CD8-positive, alpha-beta memory T cell (primary cell): Measurements from ENCODE around the gene C1QTNF1. TPM values are rescaled to one million over a fixed set of nuclear protein-coding genes. Genes with fewer than 3 reads are reported as not detected.

Experiments
- CTCF ChIA-PET: fragments of 350-600 bp; sonication (Branson Sonifier 250); formaldehyde crosslinking; loops from one replicate; lab custom pipeline; 2021; ENCODE audit warnings: antibody characterized with exemption; lab: Charles Lee
- POLR2A ChIA-PET: fragments of 350-600 bp; sonication (Branson Sonifier 250); formaldehyde crosslinking; loops from one replicate; lab custom pipeline; 2021; ENCODE audit warnings: antibody characterized with exemption; lab: Charles Lee
- DNase-seq, 5 donors: peaks; one replicate each; pipeline versions ENCODE4 v3.0.0 to v3.0.0-alpha.2; 2020 to 2022; ENCODE audit warnings: mixed read lengths in 1 of 5
- H3K27ac ChIP-seq: one replicate; pipeline ENCODE4 v1.7.0; 2013; ENCODE audit warnings: low read depth, mild to moderate bottlenecking, low read length, moderate library complexity
- H3K27me3 ChIP-seq: 2 replicates; pipeline ENCODE4 v1.7.0; 2013; ENCODE audit warnings: low read length, mild to moderate bottlenecking; ENCODE audit not compliant: insufficient read depth, poor library complexity, severe bottlenecking
- H3K36me3 ChIP-seq: 2 replicates; pipeline ENCODE4 v1.7.0; 2013; ENCODE audit warnings: mild to moderate bottlenecking, low read length, moderate library complexity; ENCODE audit not compliant: insufficient read depth
- H3K4me1 ChIP-seq: 2 replicates; pipeline ENCODE4 v1.7.0; 2013; ENCODE audit warnings: mild to moderate bottlenecking, low read length, moderate library complexity; ENCODE audit not compliant: insufficient read depth
- H3K4me3 ChIP-seq: 2 replicates; pipeline ENCODE4 v1.7.0; 2013; ENCODE audit warnings: mild to moderate bottlenecking, low read length
- H3K9me3 ChIP-seq: 2 replicates; pipeline ENCODE4 v1.7.0; 2013; ENCODE audit warnings: mild to moderate bottlenecking, low read length
- H3K27ac Mint-ChIP-seq, 8 donors: one replicate each; pipeline ENCODE4 v1.8.0; 2020 to 2021; ENCODE audit warnings: mixed read lengths in 8 of 8, mild to moderate bottlenecking in 6 of 8, inconsistent platforms in 3 of 8, moderate library complexity in 3 of 8
- H3K27me3 Mint-ChIP-seq, 2 donors: one replicate each; pipeline ENCODE4 v1.8.0; 2020 to 2021; ENCODE audit warnings: mixed read lengths in 2 of 2, mild to moderate bottlenecking in 1 of 2, moderate library complexity in 1 of 2
- H3K36me3 Mint-ChIP-seq, 3 donors: one replicate each; pipeline ENCODE4 v1.8.0; 2020 to 2021; ENCODE audit warnings: mixed read lengths in 3 of 3, inconsistent platforms in 1 of 3, mild to moderate bottlenecking in 1 of 3
- H3K4me1 Mint-ChIP-seq, 3 donors: one replicate each; pipeline ENCODE4 v1.8.0; 2020 to 2021; ENCODE audit warnings: mixed read lengths in 3 of 3, inconsistent platforms in 1 of 3, mild to moderate bottlenecking in 1 of 3
- H3K4me3 Mint-ChIP-seq, 7 donors: one replicate each; pipeline ENCODE4 v1.8.0; 2020 to 2021; ENCODE audit warnings: mixed read lengths in 7 of 7, mild to moderate bottlenecking in 6 of 7, moderate library complexity in 4 of 7, inconsistent platforms in 2 of 7
- H3K9me3 Mint-ChIP-seq, 5 donors: one replicate each; pipeline ENCODE4 v1.8.0; 2020 to 2022; ENCODE audit warnings: mixed read lengths in 5 of 5, mild to moderate bottlenecking in 3 of 5, moderate library complexity in 2 of 5, inconsistent platforms in 1 of 5
- polyA plus RNA-seq: library from polyadenylated mRNA; unstranded; fragments of 300-500 nt; fragmentation: Illumina TruSeq; gene quantifications from one replicate; pipeline ENCODE4 v1.2.3, GENCODE V29; 2021
- total RNA-seq, 2 experiments: library from RNA; stranded (reverse); gene quantifications; one replicate each; pipeline ENCODE4 v1.2.3, GENCODE V29; 2021

The C1QTNF1 gene
- total and polyA plus RNA-seq, 3 experiments from 2014 or later, result 0.22 TPM; not detected in 2

- no peak overlapping the region for H3K4me3 Mint-ChIP-seq
- H3K27ac Mint-ChIP-seq, result peak overlapping the region in 2 of 8 donors; percentile 22 to 43
- peaks cover 0 to 88% (median 4%) of the 10 kb centered on the region in 3 donors for H3K36me3 Mint-ChIP-seq
- peaks cover 2 to 12% (median 7%) of the 10 kb centered on the region in 3 donors for H3K4me1 Mint-ChIP-seq
- peaks cover 21% of the 10 kb centered on the region for H3K36me3 ChIP-seq
- ChIA-PET POLR2A (no interaction called here), CTCF (interaction anchor here (0.8 to 1.8 kb wide), 3 partner anchors 16 to 47 kb away, joined by 3 to 5 read pairs (median 4); partner anchors contain the start of gene LGALS3BP)
- H3K4me3 ChIP-seq, result no peak overlapping the region
- no peaks in the 10 kb centered on the region for H3K27me3 ChIP-seq
- H3K27ac ChIP-seq, result no peak overlapping the region
- H3K9me3 Mint-ChIP-seq, result no peaks in the 10 kb centered on the region
- no peak for DNase-seq
- no peaks in the 10 kb centered on the region for H3K4me1 ChIP-seq
- no peaks in the 10 kb centered on the region for H3K27me3 Mint-ChIP-seq
- H3K9me3 ChIP-seq, result no peaks in the 10 kb centered on the region
These were observed 28.1 kb upstream of the C1QTNF1 start for GRCh38 chr17:78995761-78996451.

- Mint-ChIP-seq H3K9me3 (no peaks in the 10 kb centered on the region), H3K4me3 (no peak overlapping the region), H3K36me3 (peaks cover 0 to 88% (median 4%) of the 10 kb centered on the region in 3 donors), H3K27ac (peak overlapping the region in 1 of 8 donors; percentile 37), H3K27me3 (no peaks in the 10 kb centered on the region), H3K4me1 (peaks cover 4 to 18% (median 7%) of the 10 kb centered on the region in 3 donors)
- H3K9me3 ChIP-seq, result no peaks in the 10 kb centered on the region
- H3K36me3 ChIP-seq, result peaks cover 21% of the 10 kb centered on the region
- no peak for DNase-seq
- CTCF ChIA-PET, result interaction anchor here (1.8 kb wide), 1 partner anchor 17 kb away, joined by 5 read pairs; the partner anchor contains the start of gene LGALS3BP
- no peak overlapping the region for H3K4me3 ChIP-seq
- no peaks in the 10 kb centered on the region for H3K27me3 ChIP-seq
- H3K27ac ChIP-seq, result no peak overlapping the region
- POLR2A ChIA-PET, result no interaction called here
- no peaks in the 10 kb centered on the region for H3K4me1 ChIP-seq
These were observed 27.2 kb upstream of the C1QTNF1 start for GRCh38 chr17:78996781-78997201.

GRCh38 chr17:78997231-78997741 lies 26.7 kb upstream of the C1QTNF1 start:
- Mint-ChIP-seq H3K4me1 (peaks cover 6 to 23% (median 7%) of the 10 kb centered on the region in 3 donors), H3K27me3 (no peaks in the 10 kb centered on the region), H3K27ac (peak overlapping the region in 1 of 8 donors; percentile 52), H3K9me3 (no peaks in the 10 kb centered on the region), H3K4me3 (no peak overlapping the region), H3K36me3 (peaks cover 0 to 88% (median 6%) of the 10 kb centered on the region in 3 donors)
- ChIA-PET POLR2A (no interaction called here), CTCF (interaction anchor here (1.8 kb wide), 1 partner anchor 17 kb away, joined by 5 read pairs; the partner anchor contains the start of gene LGALS3BP)
- H3K36me3 ChIP-seq, result peaks cover 21% of the 10 kb centered on the region
- H3K4me3 ChIP-seq, result no peak overlapping the region
- H3K9me3 ChIP-seq, result no peaks in the 10 kb centered on the region
- H3K4me1 ChIP-seq, result no peaks in the 10 kb centered on the region
- no peaks in the 10 kb centered on the region for H3K27me3 ChIP-seq
- H3K27ac ChIP-seq, result no peak overlapping the region
- no peak for DNase-seq

GRCh38 chr17:78997881-78998280 lies 26.1 kb upstream of the C1QTNF1 start:
- no peaks in the 10 kb centered on the region for H3K27me3 ChIP-seq
- Mint-ChIP-seq H3K4me1 (peaks cover 9 to 27% (median 11%) of the 10 kb centered on the region in 3 donors), H3K27me3 (no peaks in the 10 kb centered on the region), H3K36me3 (peaks cover 0 to 88% (median 6%) of the 10 kb centered on the region in 3 donors), H3K27ac (peak overlapping the region in 2 of 8 donors; percentile 52 to 73), H3K9me3 (no peaks in the 10 kb centered on the region), H3K4me3 (no peak overlapping the region)
- CTCF ChIA-PET, result no interaction called here
- no peak for DNase-seq
- no peaks in the 10 kb centered on the region for H3K4me1 ChIP-seq
- H3K27ac ChIP-seq, result no peak overlapping the region
- H3K4me3 ChIP-seq, result no peak overlapping the region
- peaks cover 21% of the 10 kb centered on the region for H3K36me3 ChIP-seq
- POLR2A ChIA-PET, result no interaction called here
- H3K9me3 ChIP-seq, result no peaks in the 10 kb centered on the region

- no peaks in the 10 kb centered on the region for H3K4me1 ChIP-seq
- Mint-ChIP-seq H3K27me3 (no peaks in the 10 kb centered on the region), H3K9me3 (no peaks in the 10 kb centered on the region), H3K4me3 (no peak overlapping the region), H3K36me3 (peaks cover 0 to 85% (median 6%) of the 10 kb centered on the region in 3 donors), H3K4me1 (peaks cover 6 to 24% (median 9%) of the 10 kb centered on the region in 3 donors), H3K27ac (peak overlapping the region in 1 of 8 donors; percentile 46)
- no peaks in the 10 kb centered on the region for H3K9me3 ChIP-seq
- H3K36me3 ChIP-seq, result peaks cover 21% of the 10 kb centered on the region
- ChIA-PET CTCF (no interaction called here), POLR2A (no interaction called here)
- no peak overlapping the region for H3K4me3 ChIP-seq
- H3K27ac ChIP-seq, result no peak overlapping the region
- no peaks in the 10 kb centered on the region for H3K27me3 ChIP-seq
- no peak for DNase-seq
These were observed 25.5 kb upstream of the C1QTNF1 start for GRCh38 chr17:78998311-78999055.

GRCh38 chr17:78999056-78999768 lies 24.8 kb upstream of the C1QTNF1 start:
- Mint-ChIP-seq H3K27ac (peak overlapping the region in 2 of 8 donors; percentile 26 to 55), H3K4me3 (no peak overlapping the region), H3K36me3 (peaks cover 0 to 82% (median 6%) of the 10 kb centered on the region in 3 donors), H3K27me3 (no peaks in the 10 kb centered on the region), H3K4me1 (peaks cover 4 to 25% (median 9%) of the 10 kb centered on the region in 3 donors), H3K9me3 (no peaks in the 10 kb centered on the region)
- Histone ChIP-seq H3K36me3 (peaks cover 21% of the 10 kb centered on the region), H3K4me3 (no peak overlapping the region), H3K27me3 (no peaks in the 10 kb centered on the region), H3K27ac (no peak overlapping the region), H3K9me3 (no peaks in the 10 kb centered on the region), H3K4me1 (no peaks in the 10 kb centered on the region)
- ChIA-PET POLR2A (no interaction called here), CTCF (no interaction called here)
- DNase-seq, result no peak

- Histone ChIP-seq H3K27me3 (no peaks in the 10 kb centered on the region), H3K4me1 (peaks cover under 1% of the 10 kb centered on the region), H3K4me3 (no peak overlapping the region), H3K27ac (no peak overlapping the region), H3K36me3 (peaks cover 21% of the 10 kb centered on the region), H3K9me3 (no peaks in the 10 kb centered on the region)
- CTCF ChIA-PET, result interaction anchor here (1.1 kb wide), 1 partner anchor 42 kb away, joined by 4 read pairs; no protein-coding TSS in a partner anchor
- no peak overlapping the region for H3K4me3 Mint-ChIP-seq
- H3K27me3 Mint-ChIP-seq, result no peaks in the 10 kb centered on the region
- peak overlapping the region in 2 of 8 donors; percentile 50 to 57 for H3K27ac Mint-ChIP-seq
- POLR2A ChIA-PET, result no interaction called here
- DNase-seq, result no peak
- H3K9me3 Mint-ChIP-seq, result no peaks in the 10 kb centered on the region
- peaks cover 0 to 74% (median 6%) of the 10 kb centered on the region in 3 donors for H3K36me3 Mint-ChIP-seq
- peaks cover 4 to 25% (median 9%) of the 10 kb centered on the region in 3 donors for H3K4me1 Mint-ChIP-seq
These were observed 24.0 kb upstream of the C1QTNF1 start for GRCh38 chr17:78999947-79000395.
